Uterus (tissue), 4 donors: ENCODE results near the gene FAM98B. TPM values are rescaled to one million over a fixed set of nuclear protein-coding genes. Genes with fewer than 3 reads are reported as not detected.
A peak's percentile ranks its signal among the peaks of the same experiment; 100 is the strongest.

Source experiments
- DNase-seq, 2 donors: peaks; one replicate each; pipeline ENCODE4 v3.0.0-alpha.2; 2019 to 2020
- H3K27ac ChIP-seq, 2 donors: fragments of 200-600 bp; sonication (generic); 1 replicate in 1 of 2; 2 replicates in 1 of 2; pipeline ENCODE4 v1.5.1; 2016 to 2018
- H3K27me3 ChIP-seq, 2 donors: fragments of 200-600 bp; sonication (generic); one replicate each; pipeline ENCODE4 v1.5.1; 2018 to 2019; ENCODE audit warnings: control low read depth in 1 of 2
- H3K36me3 ChIP-seq, 2 donors: fragments of 200-600 bp; sonication (generic); one replicate each; pipeline ENCODE4 v1.5.1; 2019; ENCODE audit warnings: control low read depth in 1 of 2
- H3K4me1 ChIP-seq, 2 donors: fragments of 200-600 bp; sonication (generic); one replicate each; pipeline ENCODE4 v1.5.1; 2018 to 2019; ENCODE audit warnings: control low read depth in 1 of 2
- H3K4me3 ChIP-seq, 2 donors: fragments of 200-600 bp; sonication (generic); 1 replicate in 1 of 2; 2 replicates in 1 of 2; pipeline ENCODE4 v1.5.1; 2018 to 2019; ENCODE audit warnings: mild to moderate bottlenecking in 1 of 2
- H3K9me3 ChIP-seq, 2 donors: fragments of 200-600 bp; sonication (generic); one replicate each; pipeline ENCODE4 v1.5.1; 2019; ENCODE audit warnings: control low read depth in 1 of 2
- POLR2A ChIP-seq, 2 donors: fragments of 450-650 bp; IDR thresholded peaks; one replicate each; pipeline ENCODE4 v1.6.1; 2016; ENCODE audit warnings: antibody characterized with exemption in 2 of 2, mild to moderate bottlenecking in 1 of 2, moderate library complexity in 1 of 2
- intact Hi-C: fragments of 100-400 bp; cut with DNase I; formaldehyde crosslinking; loops from one replicate; pipeline ENCODE4 v1.15.1; 2023; ENCODE audit warnings: low total_unique reads
- total RNA-seq, 4 donors: library from RNA; depleted of rRNA in 3 of 4; stranded (reverse); fragments of >200 nt in 3 of 4; gene quantifications; one replicate each; pipeline versions ENCODE4 v1.1.0 to v1.2.4, GENCODE V29; 2014 to 2023
- TF ChIP-seq, protein P1 (sequence below), 4 experiments: fragments of 200-600 bp in 2 of 4; fragments of 450-650 bp in 2 of 4; sonication (generic) in 2 of 4; IDR thresholded peaks; one replicate each; pipeline ENCODE4 v1.5.1; 2016 to 2019; ENCODE audit warnings: antibody characterized with exemption in 4 of 4, mild to moderate bottlenecking in 2 of 4, moderate library complexity in 1 of 4
- donor health status: DM: yes; HTN: yes; CAD: no.

The FAM98B gene
- total RNA-seq, result 10 to 100 TPM in 3 of 4 donors, 1 to 10 TPM in 1; 7.4 to 46.0 (median 33.2) TPM

DNA sequence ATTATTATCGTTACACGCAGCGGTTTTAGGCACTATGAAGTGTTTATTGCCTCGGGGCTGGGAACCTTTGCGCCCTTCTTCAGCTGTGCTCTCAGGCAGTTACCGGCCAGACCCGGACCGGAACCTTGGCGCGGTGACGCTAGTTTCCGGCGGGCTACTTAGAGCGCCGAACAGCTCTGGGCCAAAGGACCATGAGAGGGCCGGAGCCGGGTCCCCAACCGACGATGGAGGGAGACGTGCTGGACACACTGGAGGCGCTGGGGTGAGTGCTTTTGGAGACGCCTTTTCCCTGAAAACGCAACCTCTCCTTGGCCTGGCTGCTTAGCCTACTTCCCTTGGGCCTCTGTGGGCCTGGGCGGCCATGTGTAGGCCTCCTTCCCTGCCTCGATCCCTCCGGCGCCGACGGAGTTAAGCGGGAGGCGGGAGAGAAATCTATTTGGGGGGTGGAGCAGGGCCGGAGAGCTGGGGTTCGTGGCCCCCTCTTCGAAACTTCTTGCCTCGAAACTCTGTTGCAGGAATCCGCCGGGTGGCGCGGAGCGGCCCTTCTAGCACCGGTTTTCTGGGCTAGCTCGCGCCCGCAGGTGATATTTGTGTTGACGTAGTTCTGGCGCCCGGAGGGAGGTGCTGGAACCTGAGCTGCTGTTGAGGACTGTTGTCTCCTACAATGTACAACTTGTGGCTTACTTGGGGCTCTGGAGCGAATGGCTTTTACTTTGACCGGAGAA is at the start of gene FAM98B:
Gene FAM98B (plus strand): TSS at position 157 of the 725 bp plus-strand sequence. CDS start 35 bp downstream, at position 192.
- intact Hi-C loops, result no loop called here
- Histone ChIP-seq H3K9me3 (no peaks in the 10 kb centered on the region), H3K4me1 (no peaks in the 10 kb centered on the region), H3K27ac (peak within 1 kb of the TSS; percentile 91), H3K27me3 (no peaks in the 10 kb centered on the region), H3K4me3 (peak within 1 kb of the TSS; percentile 64 to 96), H3K36me3 (no peaks in the 10 kb centered on the region)
- peak; percentile 83 to 89 for DNase-seq
- TF ChIP-seq POLR2A (IDR thresholded peaks at IDR 0.05), result peak in 1 of 2 donors; percentile 50
- TF ChIP-seq, protein P1, sequence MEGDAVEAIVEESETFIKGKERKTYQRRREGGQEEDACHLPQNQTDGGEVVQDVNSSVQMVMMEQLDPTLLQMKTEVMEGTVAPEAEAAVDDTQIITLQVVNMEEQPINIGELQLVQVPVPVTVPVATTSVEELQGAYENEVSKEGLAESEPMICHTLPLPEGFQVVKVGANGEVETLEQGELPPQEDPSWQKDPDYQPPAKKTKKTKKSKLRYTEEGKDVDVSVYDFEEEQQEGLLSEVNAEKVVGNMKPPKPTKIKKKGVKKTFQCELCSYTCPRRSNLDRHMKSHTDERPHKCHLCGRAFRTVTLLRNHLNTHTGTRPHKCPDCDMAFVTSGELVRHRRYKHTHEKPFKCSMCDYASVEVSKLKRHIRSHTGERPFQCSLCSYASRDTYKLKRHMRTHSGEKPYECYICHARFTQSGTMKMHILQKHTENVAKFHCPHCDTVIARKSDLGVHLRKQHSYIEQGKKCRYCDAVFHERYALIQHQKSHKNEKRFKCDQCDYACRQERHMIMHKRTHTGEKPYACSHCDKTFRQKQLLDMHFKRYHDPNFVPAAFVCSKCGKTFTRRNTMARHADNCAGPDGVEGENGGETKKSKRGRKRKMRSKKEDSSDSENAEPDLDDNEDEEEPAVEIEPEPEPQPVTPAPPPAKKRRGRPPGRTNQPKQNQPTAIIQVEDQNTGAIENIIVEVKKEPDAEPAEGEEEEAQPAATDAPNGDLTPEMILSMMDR (IDR thresholded peaks at IDR 0.05), result peak in 2 of 4 experiments; percentile 6 to 10

GRCh38 chr15:38406436-38406835 is 47.5 kb upstream of the FAM98B start:
- Histone ChIP-seq H3K27ac (no peak overlapping the region), H3K4me1 (no peaks in the 10 kb centered on the region), H3K27me3 (no peaks in the 10 kb centered on the region), H3K4me3 (no peak overlapping the region), H3K9me3 (no peaks in the 10 kb centered on the region), H3K36me3 (no peaks in the 10 kb centered on the region)
- no peak for DNase-seq
- TF ChIP-seq, protein P1 (IDR thresholded peaks at IDR 0.05), result no peak
- intact Hi-C loops, result no loop called here

DNA sequence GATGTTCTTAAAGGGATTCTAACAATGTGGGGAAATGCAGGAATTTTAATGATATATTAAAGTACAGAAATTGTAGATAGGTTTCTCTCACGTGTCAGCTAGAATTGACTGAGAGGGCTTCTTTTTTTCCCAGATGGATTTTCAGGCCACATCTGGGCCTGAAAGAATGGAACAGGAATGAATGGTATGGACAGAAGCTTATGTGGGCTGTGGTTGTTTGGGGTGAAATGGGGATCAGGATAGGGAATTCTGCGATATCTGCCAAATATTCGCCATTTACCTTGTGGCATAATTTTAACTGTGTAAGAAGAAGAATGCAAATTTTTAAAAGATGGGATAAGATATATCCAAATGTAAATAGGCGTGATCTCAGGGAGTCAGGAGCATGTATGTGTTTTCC is 45.4 kb upstream of the FAM98B start:
- TF ChIP-seq, protein P1 (IDR thresholded peaks at IDR 0.05), result no peak
- no peak for TF ChIP-seq POLR2A (IDR thresholded peaks at IDR 0.05)
- Histone ChIP-seq H3K27ac (no peak overlapping the region), H3K9me3 (no peaks in the 10 kb centered on the region), H3K4me1 (no peaks in the 10 kb centered on the region), H3K36me3 (no peaks in the 10 kb centered on the region), H3K4me3 (no peak overlapping the region), H3K27me3 (no peaks in the 10 kb centered on the region)
- DNase-seq, result no peak
- intact Hi-C loops, result no loop called here

DNA sequence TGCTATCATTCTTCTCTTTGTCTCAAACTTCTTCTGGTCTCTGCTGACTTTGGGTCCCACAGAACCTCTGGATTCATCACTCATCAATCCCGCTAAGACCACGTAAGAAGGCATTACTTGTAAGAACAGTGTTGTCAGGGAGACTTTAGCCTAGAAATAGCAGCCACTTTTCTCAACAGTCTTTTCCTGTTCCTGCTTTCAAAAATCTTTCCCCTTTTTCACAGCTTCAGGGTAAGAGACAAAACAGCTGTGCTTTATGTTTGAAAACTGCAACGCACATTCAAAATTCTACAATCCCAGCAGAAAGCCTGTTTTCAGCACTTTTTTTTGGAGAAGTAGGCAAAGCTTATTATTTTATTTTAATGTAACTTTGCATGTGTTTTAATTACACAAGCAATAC is 42.0 kb upstream of the FAM98B start:
- Histone ChIP-seq H3K27ac (no peak overlapping the region), H3K4me1 (no peaks in the 10 kb centered on the region), H3K27me3 (no peaks in the 10 kb centered on the region), H3K4me3 (no peak overlapping the region), H3K36me3 (no peaks in the 10 kb centered on the region), H3K9me3 (no peaks in the 10 kb centered on the region)
- intact Hi-C loops, result no loop called here
- TF ChIP-seq, protein P1 (IDR thresholded peaks at IDR 0.05), result no peak
- no peak for TF ChIP-seq POLR2A (IDR thresholded peaks at IDR 0.05)
- DNase-seq, result no peak

DNA sequence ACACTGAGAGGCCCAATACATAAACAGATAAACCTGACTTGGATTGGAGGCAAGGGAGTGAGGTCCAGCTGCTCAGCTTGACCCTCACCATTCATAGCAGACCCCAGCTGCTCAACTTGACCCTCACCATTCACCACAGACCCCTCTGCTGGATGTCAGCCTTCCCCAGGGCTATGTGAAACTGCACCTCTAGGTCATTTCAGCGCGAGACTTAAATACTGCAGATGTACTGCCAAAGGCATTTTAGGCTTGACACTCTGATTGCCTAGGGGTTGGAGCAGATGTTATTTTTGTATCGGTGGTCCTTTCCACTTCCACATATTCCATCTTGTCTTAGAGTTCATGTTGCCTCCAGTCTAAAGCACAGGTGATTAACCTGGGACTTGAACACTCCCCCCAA is 41.5 kb upstream of the FAM98B start:
- no peak overlapping the region for H3K27ac ChIP-seq
- H3K4me3 ChIP-seq, result no peak overlapping the region
- H3K36me3 ChIP-seq, result no peaks in the 10 kb centered on the region
- intact Hi-C loops, result no loop called here
- no peak for DNase-seq
- no peak for TF ChIP-seq POLR2A (IDR thresholded peaks at IDR 0.05)
- TF ChIP-seq, protein P1 (IDR thresholded peaks at IDR 0.05), result no peak
- no peaks in the 10 kb centered on the region for H3K4me1 ChIP-seq
- H3K9me3 ChIP-seq, result no peaks in the 10 kb centered on the region
- no peaks in the 10 kb centered on the region for H3K27me3 ChIP-seq
